ENCODE data around the gene ARHGEF6.

ARHGEF6 gene

GRCh38 chrX:136768469-136769084 is 12.2 kb downstream of the ARHGEF6 start:
- Histone ChIP-seq H3K4me3 (ENCODE audit: low read length, poor library complexity, severe bottlenecking) (no peak overlapping the region), H3K27me3 (ENCODE audit: insufficient read depth, low read length, poor library complexity, severe bottlenecking) (no peaks in the 10 kb centered on the region), H4K20me1 (ENCODE audit: insufficient read depth, low read length, poor library complexity, severe bottlenecking) (peaks cover 31% of the 10 kb centered on the region), H3K4me2 (ENCODE audit: low read depth, low read length, poor library complexity, severe bottlenecking) (no peak overlapping the region), H3K9me2 (replicated peaks; ENCODE audit: low read depth, low read length) (no peaks in the 10 kb centered on the region), H3K4me1 (ENCODE audit: insufficient read depth, low read length, poor library complexity, severe bottlenecking) (peaks cover 21% of the 10 kb centered on the region), H3F3A (ENCODE audit: low read depth) (no peaks in the 10 kb centered on the region), H3K36me3 (ENCODE audit: insufficient read depth, low read length) (peaks cover 10% of the 10 kb centered on the region; the same call in 1 of the 2 replicates), H3K79me2 (ENCODE audit: insufficient read depth, low read length) (peaks cover 91% of the 10 kb centered on the region), H2AFZ (ENCODE audit: low read length) (no peak overlapping the region), H3K9me3 (ENCODE audit: insufficient read depth, low read depth, low read length) (no peaks in the 10 kb centered on the region), H3K9ac (ENCODE audit: low read depth, low read length, poor library complexity, severe bottlenecking) (no peak overlapping the region)
- TF ChIP-seq CTCF (conservative IDR thresholded peaks at IDR 0.05; ENCODE audit: low read length) (no peak), EZH2phosphoT487 (IDR thresholded peaks at IDR 0.05; ENCODE audit: borderline replicate concordance) (no peak)

GRCh38 chrX:136767104-136767941 is 13.4 kb downstream of the ARHGEF6 start:
- Histone ChIP-seq H3K36me3 (ENCODE audit: insufficient read depth, low read length) (peaks cover 10% of the 10 kb centered on the region; the same call in 1 of the 2 replicates), H3K27me3 (ENCODE audit: insufficient read depth, low read length, poor library complexity, severe bottlenecking) (no peaks in the 10 kb centered on the region), H3K9ac (ENCODE audit: low read depth, low read length, poor library complexity, severe bottlenecking) (no peak overlapping the region), H3K9me3 (ENCODE audit: insufficient read depth, low read depth, low read length) (no peaks in the 10 kb centered on the region), H3K9me2 (replicated peaks; ENCODE audit: low read depth, low read length) (no peaks in the 10 kb centered on the region), H3K4me3 (ENCODE audit: low read length, poor library complexity, severe bottlenecking) (no peak overlapping the region), H4K20me1 (ENCODE audit: insufficient read depth, low read length, poor library complexity, severe bottlenecking) (peaks cover 40% of the 10 kb centered on the region), H3K4me2 (ENCODE audit: low read depth, low read length, poor library complexity, severe bottlenecking) (no peak overlapping the region), H3F3A (ENCODE audit: low read depth) (peaks cover 3% of the 10 kb centered on the region; the same call in 1 of the 2 replicates), H3K79me2 (ENCODE audit: insufficient read depth, low read length) (peaks cover 82% of the 10 kb centered on the region), H2AFZ (ENCODE audit: low read length) (no peak overlapping the region), H3K4me1 (ENCODE audit: insufficient read depth, low read length, poor library complexity, severe bottlenecking) (peaks cover 31% of the 10 kb centered on the region)
- TF ChIP-seq EZH2phosphoT487 (IDR thresholded peaks at IDR 0.05; ENCODE audit: borderline replicate concordance), result no peak
- no peak for TF ChIP-seq CTCF (conservative IDR thresholded peaks at IDR 0.05; ENCODE audit: low read length)

GRCh38 chrX:136766785-136767103 is 14.0 kb downstream of the ARHGEF6 start:
- H3F3A ChIP-seq (ENCODE audit: low read depth), result peaks cover 3% of the 10 kb centered on the region; the same call in 1 of the 2 replicates
- no peaks in the 10 kb centered on the region for H3K9me3 ChIP-seq (ENCODE audit: insufficient read depth, low read depth, low read length)
- H3K79me2 ChIP-seq (ENCODE audit: insufficient read depth, low read length), result peaks cover 83% of the 10 kb centered on the region
- H2AFZ ChIP-seq (ENCODE audit: low read length), result no peak overlapping the region
- TF ChIP-seq EZH2phosphoT487 (IDR thresholded peaks at IDR 0.05; ENCODE audit: borderline replicate concordance), result no peak
- no peak for TF ChIP-seq CTCF (conservative IDR thresholded peaks at IDR 0.05; ENCODE audit: low read length)
- H4K20me1 ChIP-seq (ENCODE audit: insufficient read depth, low read length, poor library complexity, severe bottlenecking), result peaks cover 42% of the 10 kb centered on the region
- no peak overlapping the region for H3K9ac ChIP-seq (ENCODE audit: low read depth, low read length, poor library complexity, severe bottlenecking)
- peaks cover 10% of the 10 kb centered on the region; the same call in 1 of the 2 replicates for H3K36me3 ChIP-seq (ENCODE audit: insufficient read depth, low read length)
- H3K9me2 ChIP-seq (replicated peaks; ENCODE audit: low read depth, low read length), result no peaks in the 10 kb centered on the region
- peaks cover 32% of the 10 kb centered on the region for H3K4me1 ChIP-seq (ENCODE audit: insufficient read depth, low read length, poor library complexity, severe bottlenecking)
- H3K27me3 ChIP-seq (ENCODE audit: insufficient read depth, low read length, poor library complexity, severe bottlenecking), result no peaks in the 10 kb centered on the region
- H3K4me3 ChIP-seq (ENCODE audit: low read length, poor library complexity, severe bottlenecking), result no peak overlapping the region
- no peak overlapping the region for H3K4me2 ChIP-seq (ENCODE audit: low read depth, low read length, poor library complexity, severe bottlenecking)

Measured in Loucy (cell line).